ENCODE results near the gene NUPR1.

The NUPR1 gene

DNA sequence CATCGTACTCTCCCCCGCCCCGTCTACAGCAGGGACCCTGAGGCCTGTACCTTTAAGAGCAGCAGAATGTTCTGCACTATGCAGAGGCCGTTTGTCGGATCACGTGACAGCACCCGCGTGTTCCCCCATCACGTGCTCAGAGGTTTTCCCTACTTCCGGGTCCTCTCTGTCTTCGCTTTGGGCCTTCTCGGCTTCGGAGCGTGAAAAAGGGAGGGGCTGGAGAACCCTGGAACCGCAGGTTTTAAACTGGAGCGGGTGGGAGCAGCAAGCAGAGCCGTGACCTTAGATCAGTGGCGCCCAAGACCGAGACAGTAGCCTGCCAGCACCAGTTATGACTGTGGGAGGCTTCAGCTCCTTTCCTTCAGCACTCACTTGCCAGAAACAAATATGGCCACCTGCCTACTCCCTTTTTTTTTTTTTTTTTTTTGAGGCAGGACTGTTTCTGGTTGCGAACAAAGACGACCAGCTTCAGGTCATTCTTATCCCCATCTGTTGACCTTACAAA, 46.8 kb downstream of the NUPR1 start, which contains the start of gene CLN3 (continued):
- TF ChIP-seq, protein P1, sequence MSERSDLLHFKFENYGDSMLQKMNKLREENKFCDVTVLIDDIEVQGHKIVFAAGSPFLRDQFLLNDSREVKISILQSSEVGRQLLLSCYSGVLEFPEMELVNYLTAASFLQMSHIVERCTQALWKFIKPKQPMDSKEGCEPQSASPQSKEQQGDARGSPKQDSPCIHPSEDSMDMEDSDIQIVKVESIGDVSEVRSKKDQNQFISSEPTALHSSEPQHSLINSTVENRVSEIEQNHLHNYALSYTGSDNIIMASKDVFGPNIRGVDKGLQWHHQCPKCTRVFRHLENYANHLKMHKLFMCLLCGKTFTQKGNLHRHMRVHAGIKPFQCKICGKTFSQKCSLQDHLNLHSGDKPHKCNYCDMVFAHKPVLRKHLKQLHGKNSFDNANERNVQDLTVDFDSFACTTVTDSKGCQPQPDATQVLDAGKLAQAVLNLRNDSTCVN (tag by site-specific recombination; optimal IDR thresholded peaks at IDR 0.05): no peak
- TF ChIP-seq ZNF10 (tag by site-specific recombination; IDR thresholded peaks at IDR 0.05): no peak
- TF ChIP-seq, protein P2, sequence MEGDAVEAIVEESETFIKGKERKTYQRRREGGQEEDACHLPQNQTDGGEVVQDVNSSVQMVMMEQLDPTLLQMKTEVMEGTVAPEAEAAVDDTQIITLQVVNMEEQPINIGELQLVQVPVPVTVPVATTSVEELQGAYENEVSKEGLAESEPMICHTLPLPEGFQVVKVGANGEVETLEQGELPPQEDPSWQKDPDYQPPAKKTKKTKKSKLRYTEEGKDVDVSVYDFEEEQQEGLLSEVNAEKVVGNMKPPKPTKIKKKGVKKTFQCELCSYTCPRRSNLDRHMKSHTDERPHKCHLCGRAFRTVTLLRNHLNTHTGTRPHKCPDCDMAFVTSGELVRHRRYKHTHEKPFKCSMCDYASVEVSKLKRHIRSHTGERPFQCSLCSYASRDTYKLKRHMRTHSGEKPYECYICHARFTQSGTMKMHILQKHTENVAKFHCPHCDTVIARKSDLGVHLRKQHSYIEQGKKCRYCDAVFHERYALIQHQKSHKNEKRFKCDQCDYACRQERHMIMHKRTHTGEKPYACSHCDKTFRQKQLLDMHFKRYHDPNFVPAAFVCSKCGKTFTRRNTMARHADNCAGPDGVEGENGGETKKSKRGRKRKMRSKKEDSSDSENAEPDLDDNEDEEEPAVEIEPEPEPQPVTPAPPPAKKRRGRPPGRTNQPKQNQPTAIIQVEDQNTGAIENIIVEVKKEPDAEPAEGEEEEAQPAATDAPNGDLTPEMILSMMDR (tag by site-specific recombination; IDR thresholded peaks at IDR 0.05): no peak
- TF ChIP-seq, protein P3, sequence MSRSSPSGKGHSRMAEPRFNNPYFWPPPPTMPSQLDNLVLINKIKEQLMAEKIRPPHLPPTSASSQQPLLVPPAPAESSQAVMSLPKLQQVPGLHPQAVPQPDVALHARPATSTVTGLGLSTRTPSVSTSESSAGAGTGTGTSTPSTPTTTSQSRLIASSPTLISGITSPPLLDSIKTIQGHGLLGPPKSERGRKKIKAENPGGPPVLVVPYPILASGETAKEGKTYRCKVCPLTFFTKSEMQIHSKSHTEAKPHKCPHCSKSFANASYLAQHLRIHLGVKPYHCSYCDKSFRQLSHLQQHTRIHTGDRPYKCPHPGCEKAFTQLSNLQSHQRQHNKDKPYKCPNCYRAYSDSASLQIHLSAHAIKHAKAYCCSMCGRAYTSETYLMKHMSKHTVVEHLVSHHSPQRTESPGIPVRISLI (tag by site-specific recombination; IDR thresholded peaks at IDR 0.05): peak; percentile 99
- TF ChIP-seq ZNF664 (tag by site-specific recombination; IDR thresholded peaks at IDR 0.05): peak; percentile 33; the same call in 1 of the 2 replicates
- TF ChIP-seq, protein P4, sequence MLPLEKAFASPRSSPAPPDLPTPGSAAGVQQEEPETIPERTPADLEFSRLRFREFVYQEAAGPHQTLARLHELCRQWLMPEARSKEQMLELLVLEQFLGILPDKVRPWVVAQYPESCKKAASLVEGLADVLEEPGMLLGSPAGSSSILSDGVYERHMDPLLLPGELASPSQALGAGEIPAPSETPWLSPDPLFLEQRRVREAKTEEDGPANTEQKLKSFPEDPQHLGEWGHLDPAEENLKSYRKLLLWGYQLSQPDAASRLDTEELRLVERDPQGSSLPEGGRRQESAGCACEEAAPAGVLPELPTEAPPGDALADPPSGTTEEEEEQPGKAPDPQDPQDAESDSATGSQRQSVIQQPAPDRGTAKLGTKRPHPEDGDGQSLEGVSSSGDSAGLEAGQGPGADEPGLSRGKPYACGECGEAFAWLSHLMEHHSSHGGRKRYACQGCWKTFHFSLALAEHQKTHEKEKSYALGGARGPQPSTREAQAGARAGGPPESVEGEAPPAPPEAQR (tag by site-specific recombination; IDR thresholded peaks at IDR 0.05): peak; percentile 70
- TF ChIP-seq, protein P5, sequence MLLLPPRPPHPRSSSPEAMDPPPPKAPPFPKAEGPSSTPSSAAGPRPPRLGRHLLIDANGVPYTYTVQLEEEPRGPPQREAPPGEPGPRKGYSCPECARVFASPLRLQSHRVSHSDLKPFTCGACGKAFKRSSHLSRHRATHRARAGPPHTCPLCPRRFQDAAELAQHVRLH (tag by site-specific recombination; IDR thresholded peaks at IDR 0.05): peak; percentile 97
- TF ChIP-seq, protein P6, sequence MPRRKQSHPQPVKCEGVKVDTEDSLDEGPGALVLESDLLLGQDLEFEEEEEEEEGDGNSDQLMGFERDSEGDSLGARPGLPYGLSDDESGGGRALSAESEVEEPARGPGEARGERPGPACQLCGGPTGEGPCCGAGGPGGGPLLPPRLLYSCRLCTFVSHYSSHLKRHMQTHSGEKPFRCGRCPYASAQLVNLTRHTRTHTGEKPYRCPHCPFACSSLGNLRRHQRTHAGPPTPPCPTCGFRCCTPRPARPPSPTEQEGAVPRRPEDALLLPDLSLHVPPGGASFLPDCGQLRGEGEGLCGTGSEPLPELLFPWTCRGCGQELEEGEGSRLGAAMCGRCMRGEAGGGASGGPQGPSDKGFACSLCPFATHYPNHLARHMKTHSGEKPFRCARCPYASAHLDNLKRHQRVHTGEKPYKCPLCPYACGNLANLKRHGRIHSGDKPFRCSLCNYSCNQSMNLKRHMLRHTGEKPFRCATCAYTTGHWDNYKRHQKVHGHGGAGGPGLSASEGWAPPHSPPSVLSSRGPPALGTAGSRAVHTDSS (tag by site-specific recombination; IDR thresholded peaks at IDR 0.05): no peak
- no peak for TF ChIP-seq ZNF548 (tag by site-specific recombination; IDR thresholded peaks at IDR 0.05)
- TF ChIP-seq ZNF157 (tag by site-specific recombination; IDR thresholded peaks at IDR 0.05): no peak
- no peak for TF ChIP-seq REPIN1 (tag by site-specific recombination; IDR thresholded peaks at IDR 0.05; ENCODE audit: low read depth)
- TF ChIP-seq, protein P7, sequence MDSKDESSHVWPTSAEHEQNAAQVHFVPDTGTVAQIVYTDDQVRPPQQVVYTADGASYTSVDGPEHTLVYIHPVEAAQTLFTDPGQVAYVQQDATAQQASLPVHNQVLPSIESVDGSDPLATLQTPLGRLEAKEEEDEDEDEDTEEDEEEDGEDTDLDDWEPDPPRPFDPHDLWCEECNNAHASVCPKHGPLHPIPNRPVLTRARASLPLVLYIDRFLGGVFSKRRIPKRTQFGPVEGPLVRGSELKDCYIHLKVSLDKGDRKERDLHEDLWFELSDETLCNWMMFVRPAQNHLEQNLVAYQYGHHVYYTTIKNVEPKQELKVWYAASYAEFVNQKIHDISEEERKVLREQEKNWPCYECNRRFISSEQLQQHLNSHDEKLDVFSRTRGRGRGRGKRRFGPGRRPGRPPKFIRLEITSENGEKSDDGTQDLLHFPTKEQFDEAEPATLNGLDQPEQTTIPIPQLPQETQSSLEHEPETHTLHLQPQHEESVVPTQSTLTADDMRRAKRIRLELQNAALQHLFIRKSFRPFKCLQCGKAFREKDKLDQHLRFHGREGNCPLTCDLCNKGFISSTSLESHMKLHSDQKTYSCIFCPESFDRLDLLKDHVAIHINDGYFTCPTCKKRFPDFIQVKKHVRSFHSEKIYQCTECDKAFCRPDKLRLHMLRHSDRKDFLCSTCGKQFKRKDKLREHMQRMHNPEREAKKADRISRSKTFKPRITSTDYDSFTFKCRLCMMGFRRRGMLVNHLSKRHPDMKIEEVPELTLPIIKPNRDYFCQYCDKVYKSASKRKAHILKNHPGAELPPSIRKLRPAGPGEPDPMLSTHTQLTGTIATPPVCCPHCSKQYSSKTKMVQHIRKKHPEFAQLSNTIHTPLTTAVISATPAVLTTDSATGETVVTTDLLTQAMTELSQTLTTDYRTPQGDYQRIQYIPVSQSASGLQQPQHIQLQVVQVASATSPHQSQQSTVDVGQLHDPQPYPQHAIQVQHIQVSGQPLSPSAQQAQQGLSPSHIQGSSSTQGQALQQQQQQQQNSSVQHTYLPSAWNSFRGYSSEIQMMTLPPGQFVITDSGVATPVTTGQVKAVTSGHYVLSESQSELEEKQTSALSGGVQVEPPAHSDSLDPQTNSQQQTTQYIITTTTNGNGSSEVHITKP (tag by site-specific recombination; IDR thresholded peaks at IDR 0.05): peak; percentile 37; the same call in 1 of the 2 replicates
- peak; percentile 95 for TF ChIP-seq ZNF341 (tag by site-specific recombination; IDR thresholded peaks at IDR 0.05; ENCODE audit: low read depth)
- TF ChIP-seq ZNF501 (tag by site-specific recombination; IDR thresholded peaks at IDR 0.05): no peak
- no peak for TF ChIP-seq SETDB1 (IDR thresholded peaks at IDR 0.05; ENCODE audit: insufficient read length, low read length)
- TF ChIP-seq ZNF155 (tag by site-specific recombination; IDR thresholded peaks at IDR 0.05): no peak
- TF ChIP-seq, protein P8, sequence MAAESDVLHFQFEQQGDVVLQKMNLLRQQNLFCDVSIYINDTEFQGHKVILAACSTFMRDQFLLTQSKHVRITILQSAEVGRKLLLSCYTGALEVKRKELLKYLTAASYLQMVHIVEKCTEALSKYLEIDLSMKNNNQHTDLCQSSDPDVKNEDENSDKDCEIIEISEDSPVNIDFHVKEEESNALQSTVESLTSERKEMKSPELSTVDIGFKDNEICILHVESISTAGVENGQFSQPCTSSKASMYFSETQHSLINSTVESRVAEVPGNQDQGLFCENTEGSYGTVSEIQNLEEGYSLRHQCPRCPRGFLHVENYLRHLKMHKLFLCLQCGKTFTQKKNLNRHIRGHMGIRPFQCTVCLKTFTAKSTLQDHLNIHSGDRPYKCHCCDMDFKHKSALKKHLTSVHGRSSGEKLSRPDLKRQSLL (tag by site-specific recombination; IDR thresholded peaks at IDR 0.05): 0 out of 2 replicates have a peak, but pooled peaks have one; percentile 9
- TF ChIP-seq ZNF184 (tag by site-specific recombination; IDR thresholded peaks at IDR 0.05): no peak
- TF ChIP-seq WT1 (tag by site-specific recombination; IDR thresholded peaks at IDR 0.05): peak; percentile 66
- no peak for TF ChIP-seq ZNF174 (tag by site-specific recombination; IDR thresholded peaks at IDR 0.05)
- TF ChIP-seq, protein P9, sequence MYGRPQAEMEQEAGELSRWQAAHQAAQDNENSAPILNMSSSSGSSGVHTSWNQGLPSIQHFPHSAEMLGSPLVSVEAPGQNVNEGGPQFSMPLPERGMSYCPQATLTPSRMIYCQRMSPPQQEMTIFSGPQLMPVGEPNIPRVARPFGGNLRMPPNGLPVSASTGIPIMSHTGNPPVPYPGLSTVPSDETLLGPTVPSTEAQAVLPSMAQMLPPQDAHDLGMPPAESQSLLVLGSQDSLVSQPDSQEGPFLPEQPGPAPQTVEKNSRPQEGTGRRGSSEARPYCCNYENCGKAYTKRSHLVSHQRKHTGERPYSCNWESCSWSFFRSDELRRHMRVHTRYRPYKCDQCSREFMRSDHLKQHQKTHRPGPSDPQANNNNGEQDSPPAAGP (tag by site-specific recombination; IDR thresholded peaks at IDR 0.05): peak; percentile 72
- no peak for TF ChIP-seq BCL11A (tag by site-specific recombination; IDR thresholded peaks at IDR 0.05; ENCODE audit: low read depth)
- TF ChIP-seq ZNF354C (tag by site-specific recombination; IDR thresholded peaks at IDR 0.05; ENCODE audit: borderline replicate concordance, low read depth): no peak
- TF ChIP-seq YY2 (tag by site-specific recombination; IDR thresholded peaks at IDR 0.05): peak; percentile 92
- peak; percentile 78 for TF ChIP-seq OSR2 (tag by site-specific recombination; IDR thresholded peaks at IDR 0.05)
- no peak for TF ChIP-seq ZNF792 (tag by site-specific recombination; IDR thresholded peaks at IDR 0.05)

Measured in HEK293 (cell line).